Measurements from ENCODE around the gene SLC22A1. TPM values are rescaled to one million over a fixed set of nuclear protein-coding genes. Genes with fewer than 3 reads are reported as not detected.

Gene SLC22A1
- total RNA-seq, 1 donor from 2014 or later = 2.6 TPM

DNA sequence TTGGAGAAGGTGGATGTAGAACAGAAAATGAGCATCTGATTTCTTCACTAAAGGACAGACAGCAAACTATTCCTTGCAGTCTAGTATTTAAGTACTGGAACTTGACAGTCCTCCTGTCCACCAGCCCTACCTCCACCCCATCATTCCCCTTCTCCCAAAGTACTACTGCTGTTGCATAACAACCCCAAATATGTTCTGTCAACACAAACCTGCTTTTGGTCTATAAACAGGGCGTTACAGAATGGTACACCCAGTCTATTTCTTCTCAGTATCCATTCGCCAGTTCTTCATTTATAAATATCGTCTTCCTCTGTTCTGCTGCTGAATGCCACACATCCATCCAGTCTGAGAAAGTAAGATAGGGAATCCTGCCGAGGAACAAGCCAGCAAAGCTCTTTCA is 27.7 kb upstream of the SLC22A1 start:
- no peaks in the 10 kb centered on the region for H3K27me3 ChIP-seq (ENCODE audit: low read depth)
- no peak overlapping the region for H3K4me3 ChIP-seq
- intact Hi-C loops (cut with DNase I) = no loop called here
- no peak overlapping the region for H3K27ac ChIP-seq
- no peak for ATAC-seq
- peaks cover 97% of the 10 kb centered on the region for H3K36me3 ChIP-seq
- TF ChIP-seq, protein P1, sequence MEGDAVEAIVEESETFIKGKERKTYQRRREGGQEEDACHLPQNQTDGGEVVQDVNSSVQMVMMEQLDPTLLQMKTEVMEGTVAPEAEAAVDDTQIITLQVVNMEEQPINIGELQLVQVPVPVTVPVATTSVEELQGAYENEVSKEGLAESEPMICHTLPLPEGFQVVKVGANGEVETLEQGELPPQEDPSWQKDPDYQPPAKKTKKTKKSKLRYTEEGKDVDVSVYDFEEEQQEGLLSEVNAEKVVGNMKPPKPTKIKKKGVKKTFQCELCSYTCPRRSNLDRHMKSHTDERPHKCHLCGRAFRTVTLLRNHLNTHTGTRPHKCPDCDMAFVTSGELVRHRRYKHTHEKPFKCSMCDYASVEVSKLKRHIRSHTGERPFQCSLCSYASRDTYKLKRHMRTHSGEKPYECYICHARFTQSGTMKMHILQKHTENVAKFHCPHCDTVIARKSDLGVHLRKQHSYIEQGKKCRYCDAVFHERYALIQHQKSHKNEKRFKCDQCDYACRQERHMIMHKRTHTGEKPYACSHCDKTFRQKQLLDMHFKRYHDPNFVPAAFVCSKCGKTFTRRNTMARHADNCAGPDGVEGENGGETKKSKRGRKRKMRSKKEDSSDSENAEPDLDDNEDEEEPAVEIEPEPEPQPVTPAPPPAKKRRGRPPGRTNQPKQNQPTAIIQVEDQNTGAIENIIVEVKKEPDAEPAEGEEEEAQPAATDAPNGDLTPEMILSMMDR (IDR thresholded peaks at IDR 0.05) = no peak
- no peaks in the 10 kb centered on the region for H3K4me1 ChIP-seq
- H3K9me3 ChIP-seq = no peaks in the 10 kb centered on the region
- no peak for DNase-seq

DNA sequence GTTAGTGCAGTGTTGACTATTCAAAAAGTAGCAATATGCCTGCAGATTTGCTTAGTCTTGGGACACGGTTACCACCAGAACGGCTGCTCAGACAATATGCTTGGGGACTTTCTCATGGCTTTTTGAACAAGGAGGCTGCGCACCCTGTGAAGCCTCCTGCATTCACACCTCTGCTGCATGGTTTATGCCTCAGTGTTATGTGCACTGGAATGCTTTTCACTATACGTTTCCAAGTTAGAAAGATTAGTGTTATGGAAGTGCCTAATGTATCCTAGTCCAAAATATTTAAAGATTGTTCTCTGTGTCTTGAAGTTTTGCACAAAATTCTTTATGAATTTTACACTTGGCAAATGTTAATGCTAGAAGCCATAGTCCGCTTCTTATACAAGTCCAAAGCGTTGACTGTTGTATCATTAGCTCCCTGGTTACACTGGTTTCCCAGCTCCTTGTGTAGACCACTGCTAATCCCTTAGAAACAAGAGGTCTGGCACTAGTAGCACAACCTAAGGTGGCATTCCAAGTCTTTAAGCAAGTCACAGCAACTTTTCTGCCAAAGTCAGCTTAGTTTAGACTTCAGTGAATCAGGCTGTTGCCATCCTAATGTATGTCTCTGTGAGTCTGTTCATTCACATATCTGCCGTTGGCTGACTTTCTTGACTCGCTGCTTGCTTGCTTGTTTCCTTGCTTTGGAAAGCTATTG is 26.3 kb upstream of the SLC22A1 start:
- intact Hi-C loops (cut with DNase I) = no loop called here

DNA sequence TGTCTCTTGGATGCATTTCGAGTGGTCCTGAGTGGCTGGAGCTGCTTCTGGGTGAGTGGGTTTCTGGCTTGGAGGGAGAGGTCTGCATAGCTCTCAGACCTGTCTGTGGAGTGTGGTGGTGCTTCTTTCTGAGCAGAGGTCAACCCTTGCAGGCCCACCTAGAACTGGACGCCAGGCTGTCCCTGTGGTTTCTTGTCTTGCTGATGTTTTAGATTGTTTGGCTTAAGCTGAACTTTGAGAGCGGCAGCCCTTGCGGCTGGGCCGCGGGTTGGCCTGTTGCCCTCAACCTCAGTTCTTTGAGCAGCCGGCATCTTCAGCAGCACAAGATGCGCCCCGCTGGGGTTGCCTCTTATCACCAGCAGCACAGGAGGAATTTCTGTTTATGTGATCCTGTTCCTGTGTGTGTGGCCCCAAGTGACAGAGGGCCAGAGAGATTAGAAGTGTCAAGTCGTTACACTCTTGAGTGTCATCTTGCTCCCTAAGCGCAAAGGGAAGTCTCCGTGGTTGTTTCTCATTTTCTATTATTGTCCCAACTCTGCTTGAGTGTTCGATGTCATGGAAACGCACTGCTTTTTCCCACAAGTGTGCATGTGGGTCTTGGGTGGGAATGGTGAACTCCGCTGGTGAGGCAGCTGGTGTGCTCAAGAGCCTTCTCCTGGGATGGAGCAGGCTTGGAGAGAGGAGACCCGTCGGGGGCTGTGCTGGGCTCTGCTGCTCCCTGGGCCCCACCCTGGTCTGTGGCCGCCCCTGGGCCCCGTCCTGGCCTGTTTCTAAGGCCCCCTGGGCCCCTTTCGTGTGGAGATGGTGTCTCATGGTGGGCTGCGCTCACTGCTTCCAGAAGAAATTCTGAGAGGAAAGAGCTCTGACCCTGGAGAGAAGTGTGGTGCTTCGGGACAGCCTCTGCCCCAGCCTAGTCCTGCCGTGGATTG is 20.1 kb upstream of the SLC22A1 start:
- H3K27me3 ChIP-seq (ENCODE audit: low read depth) = no peaks in the 10 kb centered on the region
- no peak overlapping the region for H3K27ac ChIP-seq
- H3K4me3 ChIP-seq = no peak overlapping the region
- TF ChIP-seq, protein P1 (IDR thresholded peaks at IDR 0.05) = no peak
- H3K36me3 ChIP-seq = peaks cover 87% of the 10 kb centered on the region
- no peaks in the 10 kb centered on the region for H3K9me3 ChIP-seq
- intact Hi-C loops (cut with DNase I) = no loop called here
- peaks cover 16% of the 10 kb centered on the region for H3K4me1 ChIP-seq
- DNase-seq (no peak), ATAC-seq (peak; percentile 21 to 31)

More for the DNA sequence above, 26.3 kb upstream of the SLC22A1 start:
- Histone ChIP-seq H3K27me3 (ENCODE audit: low read depth) (no peaks in the 10 kb centered on the region), H3K27ac (no peak overlapping the region), H3K4me3 (no peak overlapping the region), H3K36me3 (peaks cover 94% of the 10 kb centered on the region), H3K9me3 (no peaks in the 10 kb centered on the region), H3K4me1 (peaks cover 4% of the 10 kb centered on the region)
- ATAC-seq (no peak), DNase-seq (no peak)
- TF ChIP-seq, protein P1 (IDR thresholded peaks at IDR 0.05) = no peak

DNA sequence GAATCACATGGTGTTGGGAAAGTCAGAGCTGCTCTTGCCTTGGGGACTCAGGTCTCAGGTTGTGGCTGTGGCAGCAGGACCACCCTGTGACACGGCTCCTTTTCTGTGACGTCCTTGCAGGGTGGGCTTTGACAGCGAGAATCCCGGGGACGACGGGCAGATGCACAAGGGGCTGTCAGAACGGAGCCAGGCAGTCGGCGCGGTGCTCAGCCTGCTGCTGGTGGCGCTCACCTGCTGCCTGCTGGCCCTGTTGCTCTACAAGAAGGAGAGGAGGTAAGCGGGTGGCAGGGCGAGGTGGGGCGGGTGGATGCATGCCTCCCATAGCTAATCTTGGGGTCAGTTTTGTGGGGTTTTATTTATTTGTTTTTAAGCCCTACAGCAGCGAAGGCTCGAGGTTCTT is 19.2 kb upstream of the SLC22A1 start:
- intact Hi-C loops (cut with DNase I) = no loop called here
- H3K4me3 ChIP-seq = no peak overlapping the region
- H3K36me3 ChIP-seq = peaks cover 87% of the 10 kb centered on the region

More for the DNA sequence above, 19.2 kb upstream of the SLC22A1 start:
- DNase-seq (no peak), ATAC-seq (no peak)
- peaks cover 16% of the 10 kb centered on the region for H3K4me1 ChIP-seq
- TF ChIP-seq, protein P1 (IDR thresholded peaks at IDR 0.05) = no peak
- no peaks in the 10 kb centered on the region for H3K27me3 ChIP-seq (ENCODE audit: low read depth)
- H3K9me3 ChIP-seq = no peaks in the 10 kb centered on the region
- H3K27ac ChIP-seq = no peak overlapping the region

Measured in lower lobe of right lung (tissue), 2 donors.